Measurements from ENCODE around the gene ZNF148.

DNA sequence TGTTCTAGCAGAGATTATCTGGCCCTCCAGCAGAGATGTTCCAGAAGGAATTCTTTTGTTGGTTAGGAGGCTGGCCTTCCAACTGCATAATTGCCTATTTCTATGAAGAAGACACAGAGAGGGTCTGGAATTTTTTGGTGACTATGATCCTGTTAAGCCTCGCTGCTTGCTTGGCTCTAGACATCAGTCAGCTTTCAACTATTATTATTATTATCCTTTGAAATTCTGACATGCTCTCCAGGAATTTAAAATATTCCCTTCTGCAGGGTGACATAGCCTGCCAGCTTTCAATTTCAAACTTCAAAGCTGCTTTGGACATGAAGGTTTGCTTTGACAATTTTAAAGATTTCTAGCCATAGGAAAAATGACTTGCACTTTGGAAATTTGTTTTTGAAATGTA is 26.3 kb upstream of the ZNF148 start:
- no peak for TF ChIP-seq POLR2A (IDR thresholded peaks at IDR 0.05)
- TF ChIP-seq, protein P1, sequence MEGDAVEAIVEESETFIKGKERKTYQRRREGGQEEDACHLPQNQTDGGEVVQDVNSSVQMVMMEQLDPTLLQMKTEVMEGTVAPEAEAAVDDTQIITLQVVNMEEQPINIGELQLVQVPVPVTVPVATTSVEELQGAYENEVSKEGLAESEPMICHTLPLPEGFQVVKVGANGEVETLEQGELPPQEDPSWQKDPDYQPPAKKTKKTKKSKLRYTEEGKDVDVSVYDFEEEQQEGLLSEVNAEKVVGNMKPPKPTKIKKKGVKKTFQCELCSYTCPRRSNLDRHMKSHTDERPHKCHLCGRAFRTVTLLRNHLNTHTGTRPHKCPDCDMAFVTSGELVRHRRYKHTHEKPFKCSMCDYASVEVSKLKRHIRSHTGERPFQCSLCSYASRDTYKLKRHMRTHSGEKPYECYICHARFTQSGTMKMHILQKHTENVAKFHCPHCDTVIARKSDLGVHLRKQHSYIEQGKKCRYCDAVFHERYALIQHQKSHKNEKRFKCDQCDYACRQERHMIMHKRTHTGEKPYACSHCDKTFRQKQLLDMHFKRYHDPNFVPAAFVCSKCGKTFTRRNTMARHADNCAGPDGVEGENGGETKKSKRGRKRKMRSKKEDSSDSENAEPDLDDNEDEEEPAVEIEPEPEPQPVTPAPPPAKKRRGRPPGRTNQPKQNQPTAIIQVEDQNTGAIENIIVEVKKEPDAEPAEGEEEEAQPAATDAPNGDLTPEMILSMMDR (IDR thresholded peaks at IDR 0.05) = no peak
